Smooth muscle cell (in vitro differentiated cells): ENCODE measurements around the gene ADAM12. TPM values are rescaled to one million over a fixed set of nuclear protein-coding genes. Genes with fewer than 3 reads are reported as not detected.

Source experiments
- DNase-seq: peaks from one replicate; lab custom pipeline; 2025; ENCODE audit not compliant: unreplicated experiment; lab: John Stamatoyannopoulos, UW
- H2AFZ ChIP-seq: fragments of 200-600 bp; sonication (generic); 2 replicates; pipeline ENCODE4 v1.6.0; 2016; ENCODE audit warnings: antibody characterized with exemption, low read depth, mild to moderate bottlenecking
- H3F3A ChIP-seq: fragments of 200-600 bp; sonication (generic); 2 replicates; pipeline ENCODE4 v1.6.0; 2017; ENCODE audit warnings: antibody characterized with exemption, low read depth
- H3K27ac ChIP-seq: fragments of 200-600 bp; sonication (generic); 2 replicates; pipeline ENCODE4 v1.5.1; 2016; ENCODE audit warnings: low read depth, mild to moderate bottlenecking
- H3K27me3 ChIP-seq: fragments of 200-600 bp; sonication (generic); 2 replicates; pipeline ENCODE4 v1.6.1; 2016; ENCODE audit warnings: low read depth, mild to moderate bottlenecking
- H3K36me3 ChIP-seq: fragments of 200-600 bp; sonication (generic); 2 replicates; pipeline ENCODE4 v1.5.1; 2016; ENCODE audit warnings: low read depth
- H3K4me1 ChIP-seq: fragments of 200-600 bp; sonication (generic); 2 replicates; pipeline ENCODE4 v1.5.1; 2016; ENCODE audit warnings: low read depth
- H3K4me2 ChIP-seq: fragments of 200-600 bp; sonication (generic); 2 replicates; pipeline ENCODE4 v1.6.0; 2016; ENCODE audit warnings: mild to moderate bottlenecking
- H3K4me3 ChIP-seq: fragments of 200-600 bp; sonication (generic); 2 replicates; pipeline ENCODE4 v1.5.1; 2016; ENCODE audit warnings: mild to moderate bottlenecking
- H3K79me2 ChIP-seq: fragments of 200-600 bp; sonication (generic); 2 replicates; pipeline ENCODE4 v1.6.0; 2016; ENCODE audit warnings: low read depth, mild to moderate bottlenecking
- H3K9ac ChIP-seq: fragments of 200-600 bp; sonication (generic); 2 replicates; pipeline ENCODE4 v1.6.0; 2016; ENCODE audit warnings: low read depth
- H3K9me3 ChIP-seq: fragments of 200-600 bp; sonication (generic); replicated peaks from 2 replicates; pipeline ENCODE4 v1.5.1; 2016; ENCODE audit warnings: low read depth
- H4K20me1 ChIP-seq: fragments of 200-600 bp; sonication (generic); 2 replicates; pipeline ENCODE4 v1.6.0; 2016; ENCODE audit warnings: low read depth
- WGBS: methylation state at CpG from one replicate; pipeline ENCODE4 v1.1.7; 2016; ENCODE audit warnings: low lambda C conversion rate; 5-methylcytosine and 5-hydroxymethylcytosine counted together
- polyA plus RNA-seq: library from polyadenylated mRNA; unstranded; fragments of >200 nt; fragmentation: Nextera tagmentation; extraction: Ambion mirVana; gene quantifications from 2 replicates; pipeline ENCODE4 v1.2.1, GENCODE V29; 2016
- total RNA-seq: library from RNA; depleted of rRNA; stranded (reverse); fragments of >200 nt; gene quantifications from 2 replicates; pipeline ENCODE4 v1.2.3, GENCODE V29; 2014
- TF ChIP-seq, protein P1 (sequence below): fragments of 200-600 bp; sonication (generic); IDR thresholded peaks from 2 replicates; pipeline ENCODE4 v1.5.1; 2017; ENCODE audit warnings: borderline replicate concordance, mild to moderate bottlenecking, antibody characterized with exemption; ENCODE audit not compliant: insufficient read depth, poor library complexity, severe bottlenecking

Gene ADAM12
- total and polyA plus RNA-seq, 2 experiments from 2014 or later: 40.0 to 54.3 TPM

DNA sequence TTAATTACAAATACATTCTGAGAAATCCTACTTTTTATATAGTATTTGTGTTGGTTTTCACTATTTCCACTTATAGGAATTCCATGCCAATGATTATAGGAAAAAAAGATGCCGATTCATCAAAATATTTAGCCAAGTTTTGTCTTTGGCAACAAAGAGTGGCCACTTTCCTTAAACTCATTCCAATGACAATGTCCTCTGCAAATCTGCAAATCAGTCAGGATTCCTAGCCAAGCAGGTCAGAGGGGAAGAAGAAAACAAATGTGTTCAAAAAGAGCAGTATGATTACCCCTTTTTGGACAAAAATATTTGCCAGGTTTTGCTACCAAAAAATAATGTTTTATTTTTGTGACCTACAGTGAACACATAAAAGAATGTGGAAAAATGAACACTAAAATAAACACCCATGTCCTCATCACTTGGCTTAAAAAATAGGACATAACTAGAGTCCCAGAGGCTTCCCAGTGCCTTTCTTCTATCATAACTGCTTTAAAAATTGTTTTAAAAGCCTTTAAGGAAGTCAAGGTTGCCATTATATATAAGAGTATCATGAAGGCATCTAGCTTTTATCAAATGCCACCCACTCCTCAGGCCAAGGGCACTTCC, 125.9 kb downstream of the ADAM12 start:
- TF ChIP-seq, protein P1, sequence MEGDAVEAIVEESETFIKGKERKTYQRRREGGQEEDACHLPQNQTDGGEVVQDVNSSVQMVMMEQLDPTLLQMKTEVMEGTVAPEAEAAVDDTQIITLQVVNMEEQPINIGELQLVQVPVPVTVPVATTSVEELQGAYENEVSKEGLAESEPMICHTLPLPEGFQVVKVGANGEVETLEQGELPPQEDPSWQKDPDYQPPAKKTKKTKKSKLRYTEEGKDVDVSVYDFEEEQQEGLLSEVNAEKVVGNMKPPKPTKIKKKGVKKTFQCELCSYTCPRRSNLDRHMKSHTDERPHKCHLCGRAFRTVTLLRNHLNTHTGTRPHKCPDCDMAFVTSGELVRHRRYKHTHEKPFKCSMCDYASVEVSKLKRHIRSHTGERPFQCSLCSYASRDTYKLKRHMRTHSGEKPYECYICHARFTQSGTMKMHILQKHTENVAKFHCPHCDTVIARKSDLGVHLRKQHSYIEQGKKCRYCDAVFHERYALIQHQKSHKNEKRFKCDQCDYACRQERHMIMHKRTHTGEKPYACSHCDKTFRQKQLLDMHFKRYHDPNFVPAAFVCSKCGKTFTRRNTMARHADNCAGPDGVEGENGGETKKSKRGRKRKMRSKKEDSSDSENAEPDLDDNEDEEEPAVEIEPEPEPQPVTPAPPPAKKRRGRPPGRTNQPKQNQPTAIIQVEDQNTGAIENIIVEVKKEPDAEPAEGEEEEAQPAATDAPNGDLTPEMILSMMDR: no peak
- H3K27ac ChIP-seq: no peak overlapping the region
- no peak overlapping the region for H3K4me2 ChIP-seq
- no peaks in the 10 kb centered on the region for H3K36me3 ChIP-seq
- peaks cover 25% of the 10 kb centered on the region for H3K4me1 ChIP-seq
- H3K9me3 ChIP-seq: no peaks in the 10 kb centered on the region
- H3K27me3 ChIP-seq: no peaks in the 10 kb centered on the region
- H3K79me2 ChIP-seq: peaks cover 35% of the 10 kb centered on the region
- no peaks in the 10 kb centered on the region for H4K20me1 ChIP-seq
- no peak overlapping the region for H3K4me3 ChIP-seq
- H2AFZ ChIP-seq: no peak overlapping the region
- H3K9ac ChIP-seq: no peak overlapping the region
- 100% methylated on average over 1 of the region's 1 CpG for WGBS
- no peaks in the 10 kb centered on the region for H3F3A ChIP-seq
- no peak for DNase-seq

- peaks cover 25% of the 10 kb centered on the region for H3K4me1 ChIP-seq
- H3K4me3 ChIP-seq: no peak overlapping the region
- 94% methylated on average over 7 of the region's 7 CpGs for WGBS
- no peak overlapping the region for H3K9ac ChIP-seq
- no peaks in the 10 kb centered on the region for H3K27me3 ChIP-seq
- TF ChIP-seq, protein P1: no peak
- H3K9me3 ChIP-seq: no peaks in the 10 kb centered on the region
- no peak for DNase-seq
- H3K27ac ChIP-seq: no peak overlapping the region
- no peak overlapping the region for H2AFZ ChIP-seq
- peaks cover 18% of the 10 kb centered on the region for H3K79me2 ChIP-seq
- no peak overlapping the region for H3K4me2 ChIP-seq
- no peaks in the 10 kb centered on the region for H4K20me1 ChIP-seq
- H3K36me3 ChIP-seq: no peaks in the 10 kb centered on the region
- H3F3A ChIP-seq: no peaks in the 10 kb centered on the region
These were observed 128.4 kb downstream of the ADAM12 start for GRCh38 chr10:126259760-126260479.

GRCh38 chr10:126256864-126257263, 131.4 kb downstream of the ADAM12 start:
- Histone ChIP-seq H2AFZ (no peak overlapping the region), H3F3A (peaks cover 9% of the 10 kb centered on the region), H3K4me3 (no peak overlapping the region), H3K27ac (no peak overlapping the region), H3K9me3 (no peaks in the 10 kb centered on the region), H3K4me2 (no peak overlapping the region), H3K79me2 (peaks cover 6% of the 10 kb centered on the region), H3K9ac (no peak overlapping the region), H3K27me3 (no peaks in the 10 kb centered on the region), H3K4me1 (peaks cover 1% of the 10 kb centered on the region), H3K36me3 (no peaks in the 10 kb centered on the region), H4K20me1 (no peaks in the 10 kb centered on the region)
- WGBS: 96% methylated on average over 1 of the region's 1 CpG
- TF ChIP-seq, protein P1: no peak
- DNase-seq: no peak

- H2AFZ ChIP-seq: no peak overlapping the region
- no peak overlapping the region for H3K27ac ChIP-seq
- H3K4me2 ChIP-seq: no peak overlapping the region
- 97% methylated on average over 8 of the region's 8 CpGs for WGBS
- TF ChIP-seq, protein P1: no peak
- no peaks in the 10 kb centered on the region for H3K27me3 ChIP-seq
- H4K20me1 ChIP-seq: no peaks in the 10 kb centered on the region
- H3K4me3 ChIP-seq: no peak overlapping the region
- H3K9me3 ChIP-seq: no peaks in the 10 kb centered on the region
- H3K4me1 ChIP-seq: no peaks in the 10 kb centered on the region
- no peaks in the 10 kb centered on the region for H3K36me3 ChIP-seq
- no peak for DNase-seq
- H3K79me2 ChIP-seq: no peaks in the 10 kb centered on the region
- H3F3A ChIP-seq: peaks cover 9% of the 10 kb centered on the region
- no peak overlapping the region for H3K9ac ChIP-seq
These were observed 133.0 kb downstream of the ADAM12 start for GRCh38 chr10:126255313-126255712.
